Activated CD4-positive, alpha-beta T cell treated with anti-CD3 and anti-CD28 coated beads for 36 hours (primary cell): ENCODE data around the gene CCDC159. TPM values are rescaled to one million over a fixed set of nuclear protein-coding genes. Genes with fewer than 3 reads are reported as not detected.
"Not testable (repeated sequence)": the region's sequence is repeated elsewhere in the genome, so short reads cannot be mapped to it uniquely, and the experiment has no call there.

ENCODE experiments used
- ATAC-seq: fragments of 200-7000 bp; cut with Tn5 transposase; one replicate; pipeline ENCODE4 v1.10.0; 2021; ENCODE audit warnings: mild to moderate bottlenecking, moderate library complexity
- CTCF ChIA-PET: fragments of 350-600 bp; sonication (Branson Sonifier 250); formaldehyde crosslinking; loops from one replicate; lab custom pipeline; 2021; ENCODE audit warnings: antibody characterized with exemption; lab: Charles Lee
- POLR2A ChIA-PET: fragments of 350-600 bp; sonication (Branson Sonifier 250); formaldehyde crosslinking; loops from one replicate; lab custom pipeline; 2021; ENCODE audit warnings: antibody characterized with exemption, inconsistent platforms; lab: Charles Lee
- DNase-seq: peaks from one replicate; pipeline ENCODE4 v3.0.0-alpha.2; 2020
- H3K27ac Mint-ChIP-seq: one replicate; pipeline ENCODE4 v1.8.0; 2021; ENCODE audit warnings: mixed read lengths
- H3K27me3 Mint-ChIP-seq: one replicate; pipeline ENCODE4 v1.8.0; 2021; ENCODE audit warnings: mixed read lengths
- H3K36me3 Mint-ChIP-seq: one replicate; pipeline ENCODE4 v1.8.0; 2021; ENCODE audit warnings: low read depth, mixed read lengths
- H3K4me1 Mint-ChIP-seq: one replicate; pipeline ENCODE4 v1.8.0; 2021; ENCODE audit warnings: mixed read lengths
- H3K4me3 Mint-ChIP-seq: one replicate; pipeline ENCODE4 v1.8.0; 2021; ENCODE audit warnings: mild to moderate bottlenecking, moderate library complexity, mixed read lengths
- H3K9me3 Mint-ChIP-seq: one replicate; pipeline ENCODE4 v1.8.0; 2021; ENCODE audit warnings: low read depth, mixed read lengths
- intact Hi-C, 2 experiments: fragments of 100-400 bp; cut with DNase I in 1 of 2; cut with micrococcal nuclease in 1 of 2; formaldehyde crosslinking; loops; one replicate each; pipeline versions ENCODE4 v1.14.2 to v1.15.1; 2022 to 2024; cut with DNase I, micrococcal nuclease
- total RNA-seq, 2 experiments: library from RNA; stranded (reverse); gene quantifications; one replicate each; pipeline ENCODE4 v1.2.3, GENCODE V29; 2021

Gene CCDC159
- total RNA-seq = 10 to 100 TPM; 15.3 to 18.0 TPM

- DNase-seq = peak; percentile 99
- ChIA-PET CTCF (interaction anchor here (0.6 to 2.2 kb wide), 11 partner anchors 27 to 410 kb away, joined by 3 to 11 read pairs (median 3); partner anchors contain the start of genes EPOR and PRKCSH), POLR2A (interaction anchor here (0.6 to 1.3 kb wide), 3 partner anchors 28 to 162 kb away, joined by 4 to 6 read pairs (median 5); partner anchors contain the start of gene SWSAP1)
- intact Hi-C loops = loop anchor here (1.0 to 2.0 kb wide), 8 partner anchors 9 to 213 kb away; partner anchors contain the start of genes ODAD3 (in 2 of the 2), PLPPR2 (in 2 of the 2), PRKCSH (in 2 of the 2) and SWSAP1 (in 2 of the 2)
- Mint-ChIP-seq H3K27me3 (no peaks in the 10 kb centered on the region), H3K9me3 (peaks cover 8% of the 10 kb centered on the region), H3K4me3 (peak within 1 kb of the TSS; percentile 83), H3K4me1 (peaks cover 23% of the 10 kb centered on the region), H3K27ac (peak within 1 kb of the TSS; percentile 82), H3K36me3 (peaks cover 11% of the 10 kb centered on the region)
- peak; percentile 99 for ATAC-seq
Measured at GRCh38 chr19:11346104-11346940, at the start of gene CCDC159, which contains the start of gene TMEM205. CCDC159 (plus strand) TSS chr19:11346519; CDS start chr19:11346607, 88 bp downstream. TMEM205 (minus strand) TSS chr19:11346268; CDS start chr19:11345619, 649 bp downstream.

DNA sequence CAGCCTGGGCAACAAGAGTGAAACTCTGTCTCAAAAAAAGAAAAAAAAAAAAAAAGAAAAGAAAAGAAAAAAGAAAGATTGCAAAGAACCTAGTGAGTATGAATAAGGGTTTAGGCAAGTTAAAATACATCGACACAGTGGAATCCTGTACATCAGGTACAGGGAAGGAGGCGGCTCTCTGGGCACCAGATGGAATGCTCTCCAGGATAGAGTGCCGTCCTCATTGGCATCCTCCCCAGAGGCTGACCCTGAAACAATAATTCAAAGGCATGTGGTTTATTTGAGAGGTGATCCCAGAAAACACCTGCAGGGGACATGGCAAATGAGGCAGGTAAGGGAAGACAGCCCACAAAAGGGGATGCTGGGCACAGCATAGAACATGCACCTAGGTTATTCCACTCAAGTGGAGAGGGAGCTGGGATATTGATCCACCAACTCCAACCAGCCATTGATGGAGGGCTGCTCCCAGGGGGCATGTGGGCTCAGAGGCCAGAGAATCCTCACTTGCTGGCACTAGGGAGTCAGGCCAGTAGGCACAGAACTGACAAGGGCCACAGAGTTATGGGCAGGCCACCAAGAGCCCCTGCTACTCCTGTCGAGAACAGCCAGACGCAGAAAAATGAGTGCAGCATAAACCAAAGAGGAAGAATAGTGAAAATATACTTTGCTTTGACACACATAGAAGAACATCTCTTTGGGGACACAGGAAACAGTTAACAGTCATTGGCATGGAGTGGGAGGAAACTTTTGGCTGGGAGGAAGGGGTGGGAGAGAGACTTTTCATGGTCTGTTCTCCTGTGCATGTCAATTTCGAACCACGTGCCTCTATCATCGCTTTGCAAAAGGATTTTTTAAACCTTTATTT, 46.1 kb upstream of the CCDC159 start:
- ATAC-seq (no peak), DNase-seq (no peak)
- peaks cover 4% of the 10 kb centered on the region for H3K27me3 Mint-ChIP-seq
- ChIA-PET POLR2A (no interaction called here), CTCF (interaction anchor here (0.9 to 1.4 kb wide), 2 partner anchors 57 to 182 kb away, joined by 3 read pairs; no protein-coding TSS in a partner anchor)
- H3K27ac Mint-ChIP-seq = no peak overlapping the region
- intact Hi-C loops = no loop called here
- no peaks in the 10 kb centered on the region for H3K9me3 Mint-ChIP-seq
- H3K36me3 Mint-ChIP-seq = no peaks in the 10 kb centered on the region
- H3K4me3 Mint-ChIP-seq = no peak overlapping the region
- no peaks in the 10 kb centered on the region for H3K4me1 Mint-ChIP-seq

GRCh38 chr19:11300811-11301120, 45.6 kb upstream of the CCDC159 start:
- POLR2A ChIA-PET = no interaction called here
- H3K9me3 Mint-ChIP-seq = no peaks in the 10 kb centered on the region

GRCh38 chr19:11304936-11305335, 41.4 kb upstream of the CCDC159 start:
- POLR2A ChIA-PET = no interaction called here
- Mint-ChIP-seq H3K27me3 (no peaks in the 10 kb centered on the region), H3K36me3 (no peaks in the 10 kb centered on the region), H3K9me3 (no peaks in the 10 kb centered on the region), H3K4me1 (no peaks in the 10 kb centered on the region), H3K27ac (no peak overlapping the region), H3K4me3 (no peak overlapping the region)
- CTCF ChIA-PET = interaction anchor here (0.7 kb wide), 1 partner anchor 87 kb away, joined by 3 read pairs; no protein-coding TSS in a partner anchor
- ATAC-seq (no peak), DNase-seq (no peak)
- intact Hi-C loops = no loop called here

More at GRCh38 chr19:11300811-11301120, 45.6 kb upstream of the CCDC159 start:
- no peaks in the 10 kb centered on the region for H3K4me1 Mint-ChIP-seq
- H3K27ac Mint-ChIP-seq = no peak overlapping the region
- no peak overlapping the region for H3K4me3 Mint-ChIP-seq
- peaks cover 4% of the 10 kb centered on the region for H3K27me3 Mint-ChIP-seq
- intact Hi-C loops = no loop called here
- H3K36me3 Mint-ChIP-seq = no peaks in the 10 kb centered on the region
- CTCF ChIA-PET = no interaction called here
- no peak for DNase-seq
- ATAC-seq = no peak

GRCh38 chr19:11306337-11306736, 40.0 kb upstream of the CCDC159 start:
- ATAC-seq = no peak
- Mint-ChIP-seq H3K27me3 (no peaks in the 10 kb centered on the region), H3K4me3 (no peak overlapping the region), H3K9me3 (no peaks in the 10 kb centered on the region), H3K36me3 (no peaks in the 10 kb centered on the region), H3K27ac (no peak overlapping the region), H3K4me1 (no peaks in the 10 kb centered on the region)
- intact Hi-C loops = no loop called here
- POLR2A ChIA-PET = no interaction called here
- DNase-seq = no peak
- CTCF ChIA-PET = interaction anchor here (1.5 kb wide), 1 partner anchor 12 kb away, joined by 3 read pairs; no protein-coding TSS in a partner anchor

GRCh38 chr19:11320278-11320995, 25.9 kb upstream of the CCDC159 start:
- DNase-seq, H3K36me3 Mint-ChIP-seq, ATAC-seq, POLR2A ChIA-PET, H3K4me3 Mint-ChIP-seq, H3K27ac Mint-ChIP-seq, H3K9me3 Mint-ChIP-seq, intact Hi-C loops: not testable (repeated sequence)
- peaks cover 15% of the 10 kb centered on the region for H3K4me1 Mint-ChIP-seq
- peaks cover 12% of the 10 kb centered on the region for H3K27me3 Mint-ChIP-seq
- CTCF ChIA-PET = interaction anchor here (0.7 to 0.9 kb wide), 2 partner anchors 63 to 107 kb away, joined by 3 to 4 read pairs; no protein-coding TSS in a partner anchor

DNA sequence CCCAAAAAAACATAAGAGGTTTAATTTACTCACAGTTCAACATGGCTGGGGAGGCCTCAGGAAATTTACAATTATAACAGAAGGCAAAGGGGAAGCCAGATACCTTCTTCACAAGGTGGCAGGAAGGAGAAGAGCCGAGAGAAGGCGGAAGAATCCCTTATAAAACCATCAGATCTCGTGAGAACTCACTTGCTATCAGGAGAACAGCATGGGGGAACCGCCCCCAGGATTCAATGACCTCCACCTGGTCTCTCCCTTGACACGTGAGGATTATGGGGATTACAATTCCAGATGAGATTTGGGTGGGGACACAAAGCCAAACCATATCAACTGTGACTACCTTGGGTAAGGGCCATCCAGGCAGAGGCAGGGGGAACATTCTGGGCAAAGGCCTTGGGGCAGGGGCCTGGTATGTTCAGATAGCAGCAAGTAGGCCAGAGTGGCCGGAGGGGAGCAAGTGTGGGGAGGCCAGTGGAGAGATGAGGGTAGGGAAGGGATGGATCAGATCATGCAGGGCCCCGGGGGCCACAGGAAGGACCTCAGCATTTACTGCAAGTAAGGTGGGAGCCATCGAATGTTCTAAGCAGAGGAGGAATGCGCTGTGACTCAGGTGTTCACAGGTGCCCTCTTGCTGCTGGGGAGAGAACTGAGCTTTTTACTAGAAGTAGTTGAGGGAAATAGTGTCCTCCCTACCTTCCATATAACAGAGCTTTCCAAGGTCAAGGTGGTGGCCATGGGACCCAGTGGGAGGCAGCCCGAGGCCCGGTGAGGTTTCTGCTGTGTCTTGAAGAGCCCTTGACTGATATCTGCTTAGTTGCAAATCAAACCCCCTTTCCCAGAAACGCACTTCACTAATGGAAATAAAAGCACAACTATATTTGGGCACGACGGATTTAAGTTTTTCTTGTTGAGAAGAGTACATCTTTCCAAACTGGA, 24.9 kb upstream of the CCDC159 start:
- ChIA-PET POLR2A (no interaction called here), CTCF (interaction anchor here (0.6 to 0.8 kb wide), 3 partner anchors 107 to 229 kb away, joined by 3 read pairs; partner anchors contain the start of gene PRKCSH)
- DNase-seq = peak; percentile 13
- Mint-ChIP-seq H3K36me3 (no peaks in the 10 kb centered on the region), H3K4me3 (no peak overlapping the region), H3K27me3 (peaks cover 12% of the 10 kb centered on the region), H3K9me3 (no peaks in the 10 kb centered on the region), H3K27ac (no peak overlapping the region), H3K4me1 (peaks cover 15% of the 10 kb centered on the region)
- intact Hi-C loops = no loop called here
- no peak for ATAC-seq

- ATAC-seq = no peak
- H3K4me1 Mint-ChIP-seq = peaks cover 15% of the 10 kb centered on the region
- intact Hi-C loops = no loop called here
- H3K36me3 Mint-ChIP-seq = no peaks in the 10 kb centered on the region
- no peak overlapping the region for H3K4me3 Mint-ChIP-seq
- H3K27me3 Mint-ChIP-seq = peaks cover 12% of the 10 kb centered on the region
- ChIA-PET POLR2A (no interaction called here), CTCF (interaction anchor here (0.6 to 1.0 kb wide), 4 partner anchors 58 to 203 kb away, joined by 3 to 4 read pairs (median 4); no protein-coding TSS in a partner anchor)
- H3K9me3 Mint-ChIP-seq = no peaks in the 10 kb centered on the region
- H3K27ac Mint-ChIP-seq = no peak overlapping the region
- DNase-seq = no peak
Measured at GRCh38 chr19:11322269-11323024, 23.9 kb upstream of the CCDC159 start.

- CTCF ChIA-PET = interaction anchor here (0.7 kb wide), 1 partner anchor 35 kb away, joined by 4 read pairs; no protein-coding TSS in a partner anchor
- intact Hi-C loops = no loop called here
- POLR2A ChIA-PET = no interaction called here
- peaks cover 10% of the 10 kb centered on the region for H3K27me3 Mint-ChIP-seq
- DNase-seq (no peak), ATAC-seq (peak; percentile 21)
- peak overlapping the region; percentile 59 for H3K4me3 Mint-ChIP-seq
- H3K9me3 Mint-ChIP-seq = no peaks in the 10 kb centered on the region
- peak overlapping the region; percentile 88 for H3K27ac Mint-ChIP-seq
- H3K4me1 Mint-ChIP-seq = peaks cover 15% of the 10 kb centered on the region
- no peaks in the 10 kb centered on the region for H3K36me3 Mint-ChIP-seq
Measured at GRCh38 chr19:11323601-11324078, 22.7 kb upstream of the CCDC159 start.
